IMR-90 (cell line): ENCODE data around the gene PPM1F. TPM values are rescaled to one million over a fixed set of nuclear protein-coding genes. Genes with fewer than 3 reads are reported as not detected.

Source experiments
- ATAC-seq: fragments of 200-7000 bp; cut with Tn5 transposase; 2 replicates; pipeline ENCODE4 v1.9.1; 2020; ENCODE audit warnings: low read depth, mild to moderate bottlenecking, moderate library complexity
- BruUV-seq: library from RNA; stranded (reverse); fragments of 400-500 nt; replicated peaks from 2 replicates; lab custom pipeline; 2021; lab: Mats Ljungman, UMichigan
- CTCF ChIA-PET: fragments of 300-600 bp; formaldehyde crosslinking; extraction: SDS; loops from one replicate; lab custom pipeline; 2021; ENCODE audit warnings: antibody characterized with exemption; lab: Yijun Ruan, JAX
- POLR2A ChIA-PET: fragments of 300-600 bp; sonication (Branson Sonifier 250); formaldehyde crosslinking; loops from one replicate; lab custom pipeline; 2022; ENCODE audit warnings: antibody characterized with exemption; ENCODE audit not compliant: unreplicated experiment; lab: Charles Lee
- DNase-seq: peaks from one replicate; pipeline ENCODE4 v3.0.0; 2013
- H2AFZ ChIP-seq: replicated peaks from 2 replicates; pipeline ENCODE3; 2013; ENCODE audit warnings: low read length, mild to moderate bottlenecking; ENCODE audit not compliant: poor library complexity
- H2AK5ac ChIP-seq: 2 replicates; pipeline ENCODE4 v1.6.1; 2013; ENCODE audit warnings: low read depth, low read length, inconsistent platforms
- H2AK9ac ChIP-seq: replicated peaks from 2 replicates; pipeline ENCODE3; 2013; ENCODE audit warnings: mild to moderate bottlenecking, low read depth, low read length, moderate library complexity; ENCODE audit not compliant: poor library complexity
- H2BK120ac ChIP-seq: 2 replicates; pipeline ENCODE4 v1.6.1; 2013; ENCODE audit warnings: low read depth, low read length, inconsistent platforms
- H2BK15ac ChIP-seq: 3 replicates; pipeline ENCODE4 v1.6.1; 2013; ENCODE audit warnings: low read depth, low read length, inconsistent platforms
- H2BK20ac ChIP-seq: 2 replicates; pipeline ENCODE4 v1.6.1; 2013; ENCODE audit warnings: low read depth, mild to moderate bottlenecking, inconsistent platforms, low read length, moderate library complexity
- H2BK5ac ChIP-seq: 2 replicates; pipeline ENCODE4 v1.6.1; 2013; ENCODE audit warnings: mild to moderate bottlenecking, low read depth, low read length, inconsistent platforms; ENCODE audit not compliant: poor library complexity, severe bottlenecking
- H3K14ac ChIP-seq: replicated peaks from 2 replicates; pipeline ENCODE4 v1.6.1; 2013; ENCODE audit warnings: low read depth, low read length, inconsistent platforms
- H3K18ac ChIP-seq: 2 replicates; pipeline ENCODE4 v1.6.1; 2013; ENCODE audit warnings: low read depth, low read length, control low read depth
- H3K23ac ChIP-seq: 2 replicates; pipeline ENCODE4 v1.6.1; 2013; ENCODE audit warnings: low read depth, low read length, inconsistent platforms
- H3K27ac ChIP-seq: 2 replicates; pipeline ENCODE4 v1.5.1; 2013; ENCODE audit warnings: mild to moderate bottlenecking, control low read depth, low read length; ENCODE audit not compliant: insufficient read depth
- H3K27me3 ChIP-seq: 2 replicates; pipeline ENCODE4 v1.6.1; 2013; ENCODE audit warnings: low read length; ENCODE audit not compliant: control insufficient read depth, insufficient read depth
- H3K36me3 ChIP-seq: 2 replicates; pipeline ENCODE4 v1.6.1; 2013; ENCODE audit warnings: low read length, mixed read lengths; ENCODE audit not compliant: control insufficient read depth, insufficient read depth
- H3K4ac ChIP-seq: 2 replicates; pipeline ENCODE4 v1.6.1; 2013; ENCODE audit warnings: low read depth, low read length, inconsistent platforms
- H3K4me1 ChIP-seq: 2 replicates; pipeline ENCODE4 v1.6.1; 2013; ENCODE audit warnings: low read length, mixed read lengths; ENCODE audit not compliant: control insufficient read depth, insufficient read depth
- H3K4me2 ChIP-seq: 2 replicates; pipeline ENCODE4 v1.6.1; 2013; ENCODE audit warnings: low read depth, mild to moderate bottlenecking, control low read depth, low read length, moderate library complexity
- H3K4me3 ChIP-seq: 2 replicates; pipeline ENCODE4 v1.5.1; 2013; ENCODE audit warnings: low read depth, mild to moderate bottlenecking, control low read depth, low read length, moderate library complexity; ENCODE audit not compliant: insufficient read depth
- H3K56ac ChIP-seq: 2 replicates; pipeline ENCODE4 v1.6.1; 2013; ENCODE audit warnings: low read length, inconsistent platforms; ENCODE audit not compliant: insufficient read depth; ENCODE audit errors: extremely low read depth
- H3K79me1 ChIP-seq, 2 experiments: 2 replicates each; pipeline ENCODE4 v1.6.1; 2013; ENCODE audit warnings: low read length in 2 of 2, inconsistent platforms in 1 of 2, low read depth in 1 of 2
- H3K9ac ChIP-seq: 2 replicates; pipeline ENCODE4 v1.6.1; 2013; ENCODE audit warnings: low read depth, low read length, control low read depth
- H3K9me1 ChIP-seq: 2 replicates; pipeline ENCODE4 v1.6.1; 2013; ENCODE audit warnings: low read length, inconsistent platforms; ENCODE audit not compliant: insufficient read depth
- H3K9me3 ChIP-seq: 2 replicates; pipeline ENCODE4 v1.6.1; 2013; ENCODE audit warnings: low read length; ENCODE audit not compliant: control insufficient read depth, insufficient read depth
- H4K20me1 ChIP-seq: 2 replicates; pipeline ENCODE4 v1.6.1; 2013; ENCODE audit warnings: low read length, inconsistent platforms; ENCODE audit not compliant: insufficient read depth
- H4K5ac ChIP-seq: 2 replicates; pipeline ENCODE4 v1.6.1; 2013; ENCODE audit warnings: mild to moderate bottlenecking, low read depth, low read length, control low read depth
- H4K8ac ChIP-seq, 2 experiments: 2 replicates each; pipeline ENCODE4 v1.6.1; 2013; ENCODE audit warnings: low read depth in 2 of 2, low read length in 2 of 2, control low read depth in 1 of 2, inconsistent platforms in 1 of 2
- H4K91ac ChIP-seq: 2 replicates; pipeline ENCODE4 v1.6.1; 2013; ENCODE audit warnings: low read depth, low read length, inconsistent platforms; ENCODE audit not compliant: insufficient read depth
- BHLHE40 ChIP-seq: fragments of 150-350 bp; IDR thresholded peaks from 2 replicates; pipeline ENCODE4 v1.6.1; 2016; ENCODE audit warnings: mild to moderate bottlenecking, low read depth, low read length
- NFE2L2 ChIP-seq: fragments of 150-350 bp; IDR thresholded peaks from 2 replicates; pipeline ENCODE4 v1.6.1; 2016; ENCODE audit warnings: low read depth, mild to moderate bottlenecking, low read length
- RFX5 ChIP-seq: IDR thresholded peaks from 2 replicates; pipeline ENCODE4 v1.8.0; 2012; ENCODE audit warnings: low read depth, mild to moderate bottlenecking, low read length, moderate library complexity
- WGBS, 2 experiments: methylation state at CpG; one replicate each; pipeline versions ENCODE4 v1.1.5 to v1.1.7; 2013; ENCODE audit warnings: missing lambda C conversion rate in 2 of 2; ENCODE audit not compliant: insufficient read length in 1 of 2; ENCODE audit errors: extremely low coverage in 2 of 2; 5-methylcytosine and 5-hydroxymethylcytosine counted together
- dilution Hi-C: fragments of 300-500 bp; cut with HindIII; formaldehyde crosslinking; loops from one replicate; pipeline ENCODE4 v1.14.3; 2018; ENCODE audit warnings: low sequenced_read_pairs; ENCODE audit not compliant: unreplicated experiment
- in situ Hi-C: fragments of 300-500 bp; cut with MboI; formaldehyde crosslinking; loops from 3 replicates; pipeline ENCODE4 v1.14.3; 2019; ENCODE audit warnings: low sequenced_read_pairs, inconsistent platforms, mixed read lengths
- intact Hi-C: fragments of 100-400 bp; cut with micrococcal nuclease; formaldehyde crosslinking; loops from 2 replicates; pipeline ENCODE4 v1.10.0; 2022
- polyA plus RNA-seq, 3 experiments: library from polyadenylated mRNA; depleted of rRNA; stranded (reverse); fragments of >200 nt; gene quantifications; 2 replicates each; pipeline ENCODE4 v1.2.3, GENCODE V29; 2012; ENCODE audit warnings: low replicate concordance in 1 of 3
- total RNA-seq: library from RNA; depleted of rRNA; stranded (reverse); fragments of >200 nt; gene quantifications from 2 replicates; pipeline ENCODE4 v1.2.3, GENCODE V29; 2012
- TF ChIP-seq, protein P1 (sequence below): conservative IDR thresholded peaks from 2 replicates; pipeline ENCODE4 v1.5.1; 2012; ENCODE audit warnings: mild to moderate bottlenecking, low read depth, low read length, improper control_type of control experiment

PPM1F gene
- total and polyA plus RNA-seq, 2 of the 4 experiments (the other 2 are of a cell fraction): 20.8 to 30.3 TPM

DNA sequence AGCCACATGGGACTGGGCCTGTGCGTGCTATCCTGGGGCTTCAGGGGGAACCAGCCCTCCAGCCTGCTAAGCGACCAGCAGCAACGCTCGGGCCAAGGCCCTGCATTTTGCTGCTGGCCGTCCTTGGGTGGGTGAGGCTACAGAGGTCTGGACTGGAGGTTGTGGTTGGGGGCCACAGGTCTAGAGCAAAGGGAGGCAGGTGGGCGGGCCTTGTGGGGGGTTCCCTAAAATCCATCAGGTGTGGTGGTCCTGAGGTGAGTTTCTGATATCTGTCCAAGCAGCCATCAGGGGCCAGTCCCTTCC is 34.7 kb downstream of the PPM1F start:
- TF ChIP-seq RFX5: no peak
- TF ChIP-seq, protein P1, sequence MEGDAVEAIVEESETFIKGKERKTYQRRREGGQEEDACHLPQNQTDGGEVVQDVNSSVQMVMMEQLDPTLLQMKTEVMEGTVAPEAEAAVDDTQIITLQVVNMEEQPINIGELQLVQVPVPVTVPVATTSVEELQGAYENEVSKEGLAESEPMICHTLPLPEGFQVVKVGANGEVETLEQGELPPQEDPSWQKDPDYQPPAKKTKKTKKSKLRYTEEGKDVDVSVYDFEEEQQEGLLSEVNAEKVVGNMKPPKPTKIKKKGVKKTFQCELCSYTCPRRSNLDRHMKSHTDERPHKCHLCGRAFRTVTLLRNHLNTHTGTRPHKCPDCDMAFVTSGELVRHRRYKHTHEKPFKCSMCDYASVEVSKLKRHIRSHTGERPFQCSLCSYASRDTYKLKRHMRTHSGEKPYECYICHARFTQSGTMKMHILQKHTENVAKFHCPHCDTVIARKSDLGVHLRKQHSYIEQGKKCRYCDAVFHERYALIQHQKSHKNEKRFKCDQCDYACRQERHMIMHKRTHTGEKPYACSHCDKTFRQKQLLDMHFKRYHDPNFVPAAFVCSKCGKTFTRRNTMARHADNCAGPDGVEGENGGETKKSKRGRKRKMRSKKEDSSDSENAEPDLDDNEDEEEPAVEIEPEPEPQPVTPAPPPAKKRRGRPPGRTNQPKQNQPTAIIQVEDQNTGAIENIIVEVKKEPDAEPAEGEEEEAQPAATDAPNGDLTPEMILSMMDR: no peak
- TF ChIP-seq BHLHE40: no peak
- TF ChIP-seq NFE2L2: no peak
- POLR2A ChIA-PET: no interaction called here
- H4K91ac ChIP-seq: no peak overlapping the region
- no peak overlapping the region for H2AK5ac ChIP-seq
- no CpG with 5 or more reads among the region's 6 CpGs for WGBS, 2 experiments
- no peaks in the 10 kb centered on the region; the same call in 1 of the 2 replicates for H4K20me1 ChIP-seq
- ATAC-seq (no peak), DNase-seq (no peak)
- no peaks in the 10 kb centered on the region for H3K9me1 ChIP-seq
- H2BK15ac ChIP-seq: no peak overlapping the region
- intact Hi-C loops: no loop called here
- H2BK120ac ChIP-seq: no peak overlapping the region
- no peak overlapping the region for H3K23ac ChIP-seq
- H3K9ac ChIP-seq: no peak overlapping the region
- H4K8ac ChIP-seq: no peak overlapping the region
- H2BK5ac ChIP-seq: no peak overlapping the region
- H3K27me3 ChIP-seq: no peaks in the 10 kb centered on the region
- H3K9me3 ChIP-seq: no peaks in the 10 kb centered on the region
- dilution Hi-C loops: no loop called here
- H3K4me3 ChIP-seq: no peak overlapping the region
- peaks cover 10% of the 10 kb centered on the region for H3K4me1 ChIP-seq
- CTCF ChIA-PET: no interaction called here
- no peaks in the 10 kb centered on the region; the same call in 1 of the 2 replicates for H3K36me3 ChIP-seq
- H3K18ac ChIP-seq: no peak overlapping the region
- H3K4me2 ChIP-seq: no peak overlapping the region
- H2BK20ac ChIP-seq: no peak overlapping the region
- H3K79me1 ChIP-seq: no peaks in the 10 kb centered on the region
- H3K27ac ChIP-seq: no peak overlapping the region
- no peak overlapping the region for H4K5ac ChIP-seq
- in situ Hi-C loops: no loop called here
- no peak overlapping the region for H3K56ac ChIP-seq
- peak overlapping the region; percentile 51 for H2AFZ ChIP-seq
- H2AK9ac ChIP-seq: peak overlapping the region; percentile 42
- no peak overlapping the region for H3K14ac ChIP-seq
- no TSS peak for BruUV-seq
- no peak overlapping the region for H3K4ac ChIP-seq
